HepG2 (cell line): ENCODE measurements around the gene STK11. TPM values are rescaled to one million over a fixed set of nuclear protein-coding genes. Genes with fewer than 3 reads are reported as not detected.
A peak's percentile ranks its signal among the peaks of the same experiment; 100 is the strongest.

Experiments
- CREB1 ChIP-seq, 2 experiments: fragments of 450-650 bp in 1 of 2; IDR thresholded peaks; 2 replicates each; pipeline ENCODE4 v1.6.1; 2016 to 2017; ENCODE audit warnings: control low read depth in 1 of 2, mild to moderate bottlenecking in 1 of 2, missing compliant biosample characterization in 1 of 2, missing genetic modification characterization in 1 of 2
- EED ChIP-seq: sonication (generic); formaldehyde crosslinking; IDR thresholded peaks from 2 replicates; pipeline ENCODE4 v1.5.0; 2020; ENCODE audit warnings: mild to moderate bottlenecking, missing genetic modification reagents
- FOXA1 ChIP-seq, 2 experiments: fragments of 450-650 bp in 1 of 2; sonication (generic) in 1 of 2; formaldehyde crosslinking in 1 of 2; IDR thresholded peaks; 2 replicates each; pipeline versions ENCODE4 v1.4.0 to v1.6.1; 2016 to 2020; ENCODE audit warnings: missing genetic modification reagents in 1 of 2
- HNF4A ChIP-seq: sonication (generic); formaldehyde crosslinking; IDR thresholded peaks from 2 replicates; pipeline ENCODE4 v1.4.0; 2020; ENCODE audit warnings: missing genetic modification reagents
- POGZ ChIP-seq: sonication (generic); formaldehyde crosslinking; IDR thresholded peaks from 2 replicates; pipeline ENCODE4 v1.4.0; 2020; ENCODE audit warnings: mild to moderate bottlenecking, missing genetic modification reagents
- RCOR2 ChIP-seq: IDR thresholded peaks from 2 replicates; pipeline ENCODE4 v1.6.1; 2016; ENCODE audit warnings: missing biosample characterization, missing genetic modification reagents
- RXRA ChIP-seq: sonication (generic); formaldehyde crosslinking; IDR thresholded peaks from 2 replicates; pipeline ENCODE4 v1.5.1; 2020; ENCODE audit warnings: missing genetic modification reagents
- SNAI1 ChIP-seq: sonication (generic); formaldehyde crosslinking; IDR thresholded peaks from 2 replicates; pipeline ENCODE4 v1.5.0; 2020; ENCODE audit warnings: mild to moderate bottlenecking, missing genetic modification reagents, borderline replicate concordance
- ZBTB38 ChIP-seq: sonication (generic); formaldehyde crosslinking; IDR thresholded peaks from 2 replicates; pipeline ENCODE4 v1.5.1; 2020; ENCODE audit warnings: mild to moderate bottlenecking, missing genetic modification reagents
- ZKSCAN1 ChIP-seq: fragments of 150-350 bp; IDR thresholded peaks from 2 replicates; pipeline ENCODE4 v1.6.1; 2014; ENCODE audit warnings: low read length
- ZNF230 ChIP-seq: sonication (generic); formaldehyde crosslinking; IDR thresholded peaks from 2 replicates; pipeline ENCODE4 v1.4.0; 2020; ENCODE audit warnings: mild to moderate bottlenecking, missing genetic modification reagents
- ZNF329 ChIP-seq: sonication (generic); formaldehyde crosslinking; IDR thresholded peaks from 2 replicates; pipeline ENCODE4 v1.9.0; 2021; ENCODE audit warnings: low read depth, mild to moderate bottlenecking, missing genetic modification reagents
- ZSCAN12 ChIP-seq: sonication (generic); formaldehyde crosslinking; IDR thresholded peaks from 2 replicates; pipeline ENCODE4 v1.9.0; 2021; ENCODE audit warnings: mild to moderate bottlenecking, missing genetic modification reagents
- polyA plus RNA-seq, 8 experiments: library from polyadenylated mRNA; depleted of rRNA in 3 of 8; stranded (reverse) in 7 of 8; unstranded in 1 of 8; fragments of >200 nt; fragmentation: Illumina TruSeq in 4 of 8; extraction: Trizol in 4 of 8; gene quantifications; 2 replicates each; pipeline versions ENCODE4 v1.2.1 to v1.2.3, GENCODE V29; 2011 to 2016; ENCODE audit warnings: low read depth in 4 of 8, missing spikeins in 1 of 8, mixed read lengths in 1 of 8; ENCODE audit not compliant: insufficient read depth in 1 of 8
- total RNA-seq, 5 experiments: library from RNA; depleted of rRNA; stranded (reverse); fragments of >200 nt; fragmentation: Illumina TruSeq; extraction: Trizol; gene quantifications; 2 replicates each; pipeline ENCODE4 v1.2.3, GENCODE V29; 2016; ENCODE audit warnings: low read depth in 1 of 5
- TF ChIP-seq, protein P1 (sequence below), 2 experiments: sonication (generic) in 1 of 2; formaldehyde crosslinking in 1 of 2; IDR thresholded peaks; 2 replicates each; pipeline versions ENCODE4 v1.4.0 to v1.6.1; 2016 to 2020; ENCODE audit warnings: borderline replicate concordance in 1 of 2, low read depth in 1 of 2, mild to moderate bottlenecking in 1 of 2, missing genetic modification reagents in 1 of 2
- TF ChIP-seq, protein P2 (sequence below): sonication (generic); formaldehyde crosslinking; IDR thresholded peaks from 2 replicates; pipeline ENCODE4 v1.5.0; 2020; ENCODE audit warnings: mild to moderate bottlenecking, missing genetic modification reagents
- TF ChIP-seq, protein P3 (sequence below): sonication (generic); formaldehyde crosslinking; IDR thresholded peaks from 2 replicates; pipeline ENCODE4 v1.5.0; 2020; ENCODE audit warnings: missing genetic modification reagents
- TF ChIP-seq, protein P4 (sequence below): sonication (generic); formaldehyde crosslinking; conservative IDR thresholded peaks from 2 replicates; pipeline ENCODE4 v1.8.1; 2023; ENCODE audit warnings: missing genetic modification reagents
- TF ChIP-seq, protein P5 (sequence below): sonication (generic); formaldehyde crosslinking; IDR thresholded peaks from 2 replicates; pipeline ENCODE4 v1.8.0; 2022; ENCODE audit warnings: mild to moderate bottlenecking, missing genetic modification reagents; ENCODE audit not compliant: insufficient replicate concordance

Gene STK11
- total and polyA plus RNA-seq, 2 of the 13 experiments (the other 11 are each of a cell fraction or from before 2014, with no cell fraction given) = 27.5 to 43.6 TPM

DNA sequence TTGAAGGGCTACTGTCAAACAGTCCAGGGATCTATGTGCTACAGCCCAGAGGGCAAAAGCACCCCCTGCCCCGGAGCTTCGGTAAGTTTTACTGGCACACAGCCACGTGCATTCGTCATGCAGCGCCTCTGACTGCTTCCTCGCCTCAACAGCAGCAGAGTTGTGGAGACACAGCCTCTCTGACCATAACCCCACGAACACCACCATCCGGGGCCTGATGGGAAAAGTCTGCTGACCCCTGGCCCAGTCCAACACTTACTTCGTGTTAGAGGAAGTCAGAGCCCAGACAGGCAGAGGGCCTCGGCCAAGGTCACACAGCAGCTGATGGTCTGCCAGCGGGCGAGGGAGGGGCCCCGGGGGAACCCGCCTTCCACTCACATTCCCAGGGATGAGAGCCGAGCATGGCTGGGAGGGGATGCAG is 27.1 kb downstream of the STK11 start (continued):
- no peak for TF ChIP-seq FOXA1 (IDR thresholded peaks at IDR 0.05)
- no peak for TF ChIP-seq FOXA1 (CRISPR knock-in tag; IDR thresholded peaks at IDR 0.05)
- TF ChIP-seq, protein P1, sequence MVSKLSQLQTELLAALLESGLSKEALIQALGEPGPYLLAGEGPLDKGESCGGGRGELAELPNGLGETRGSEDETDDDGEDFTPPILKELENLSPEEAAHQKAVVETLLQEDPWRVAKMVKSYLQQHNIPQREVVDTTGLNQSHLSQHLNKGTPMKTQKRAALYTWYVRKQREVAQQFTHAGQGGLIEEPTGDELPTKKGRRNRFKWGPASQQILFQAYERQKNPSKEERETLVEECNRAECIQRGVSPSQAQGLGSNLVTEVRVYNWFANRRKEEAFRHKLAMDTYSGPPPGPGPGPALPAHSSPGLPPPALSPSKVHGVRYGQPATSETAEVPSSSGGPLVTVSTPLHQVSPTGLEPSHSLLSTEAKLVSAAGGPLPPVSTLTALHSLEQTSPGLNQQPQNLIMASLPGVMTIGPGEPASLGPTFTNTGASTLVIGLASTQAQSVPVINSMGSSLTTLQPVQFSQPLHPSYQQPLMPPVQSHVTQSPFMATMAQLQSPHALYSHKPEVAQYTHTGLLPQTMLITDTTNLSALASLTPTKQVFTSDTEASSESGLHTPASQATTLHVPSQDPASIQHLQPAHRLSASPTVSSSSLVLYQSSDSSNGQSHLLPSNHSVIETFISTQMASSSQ (IDR thresholded peaks at IDR 0.05; ENCODE audit: low read depth) = no peak
- TF ChIP-seq, protein P1 (CRISPR knock-in tag; IDR thresholded peaks at IDR 0.05; ENCODE audit: borderline replicate concordance) = no peak
- TF ChIP-seq ZKSCAN1 = no peak
- peak; percentile 51; the same call in 1 of the 2 replicates for TF ChIP-seq ZBTB38 (CRISPR knock-in tag)
- TF ChIP-seq POGZ (CRISPR knock-in tag) = 0 out of 2 replicates have a peak, but pooled peaks have one; percentile 28
- TF ChIP-seq ZNF230 (CRISPR knock-in tag) = no peak
- no peak for TF ChIP-seq ZSCAN12 (CRISPR knock-in tag)
- TF ChIP-seq, protein P2, sequence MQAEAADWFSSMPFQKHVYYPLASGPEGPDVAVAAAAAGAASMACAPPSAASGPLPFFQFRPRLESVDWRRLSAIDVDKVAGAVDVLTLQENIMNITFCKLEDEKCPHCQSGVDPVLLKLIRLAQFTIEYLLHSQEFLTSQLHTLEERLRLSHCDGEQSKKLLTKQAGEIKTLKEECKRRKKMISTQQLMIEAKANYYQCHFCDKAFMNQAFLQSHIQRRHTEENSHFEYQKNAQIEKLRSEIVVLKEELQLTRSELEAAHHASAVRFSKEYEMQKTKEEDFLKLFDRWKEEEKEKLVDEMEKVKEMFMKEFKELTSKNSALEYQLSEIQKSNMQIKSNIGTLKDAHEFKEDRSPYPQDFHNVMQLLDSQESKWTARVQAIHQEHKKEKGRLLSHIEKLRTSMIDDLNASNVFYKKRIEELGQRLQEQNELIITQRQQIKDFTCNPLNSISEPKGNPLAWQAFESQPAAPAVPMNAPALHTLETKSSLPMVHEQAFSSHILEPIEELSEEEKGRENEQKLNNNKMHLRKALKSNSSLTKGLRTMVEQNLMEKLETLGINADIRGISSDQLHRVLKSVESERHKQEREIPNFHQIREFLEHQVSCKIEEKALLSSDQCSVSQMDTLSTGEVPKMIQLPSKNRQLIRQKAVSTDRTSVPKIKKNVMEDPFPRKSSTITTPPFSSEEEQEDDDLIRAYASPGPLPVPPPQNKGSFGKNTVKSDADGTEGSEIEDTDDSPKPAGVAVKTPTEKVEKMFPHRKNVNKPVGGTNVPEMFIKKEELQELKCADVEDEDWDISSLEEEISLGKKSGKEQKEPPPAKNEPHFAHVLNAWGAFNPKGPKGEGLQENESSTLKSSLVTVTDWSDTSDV (CRISPR knock-in tag) = no peak
- peak; percentile 30; the same call in 1 of the 2 replicates for TF ChIP-seq HNF4A (CRISPR knock-in tag)
- no peak for TF ChIP-seq ZNF329
- no peak for TF ChIP-seq CREB1 (IDR thresholded peaks at IDR 0.05)
- TF ChIP-seq CREB1 (CRISPR knock-in tag; IDR thresholded peaks at IDR 0.05) = no peak
- TF ChIP-seq EED (CRISPR knock-in tag) = no peak
- TF ChIP-seq, protein P3, sequence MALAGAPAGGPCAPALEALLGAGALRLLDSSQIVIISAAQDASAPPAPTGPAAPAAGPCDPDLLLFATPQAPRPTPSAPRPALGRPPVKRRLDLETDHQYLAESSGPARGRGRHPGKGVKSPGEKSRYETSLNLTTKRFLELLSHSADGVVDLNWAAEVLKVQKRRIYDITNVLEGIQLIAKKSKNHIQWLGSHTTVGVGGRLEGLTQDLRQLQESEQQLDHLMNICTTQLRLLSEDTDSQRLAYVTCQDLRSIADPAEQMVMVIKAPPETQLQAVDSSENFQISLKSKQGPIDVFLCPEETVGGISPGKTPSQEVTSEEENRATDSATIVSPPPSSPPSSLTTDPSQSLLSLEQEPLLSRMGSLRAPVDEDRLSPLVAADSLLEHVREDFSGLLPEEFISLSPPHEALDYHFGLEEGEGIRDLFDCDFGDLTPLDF (CRISPR knock-in tag) = no peak
- TF ChIP-seq, protein P4, sequence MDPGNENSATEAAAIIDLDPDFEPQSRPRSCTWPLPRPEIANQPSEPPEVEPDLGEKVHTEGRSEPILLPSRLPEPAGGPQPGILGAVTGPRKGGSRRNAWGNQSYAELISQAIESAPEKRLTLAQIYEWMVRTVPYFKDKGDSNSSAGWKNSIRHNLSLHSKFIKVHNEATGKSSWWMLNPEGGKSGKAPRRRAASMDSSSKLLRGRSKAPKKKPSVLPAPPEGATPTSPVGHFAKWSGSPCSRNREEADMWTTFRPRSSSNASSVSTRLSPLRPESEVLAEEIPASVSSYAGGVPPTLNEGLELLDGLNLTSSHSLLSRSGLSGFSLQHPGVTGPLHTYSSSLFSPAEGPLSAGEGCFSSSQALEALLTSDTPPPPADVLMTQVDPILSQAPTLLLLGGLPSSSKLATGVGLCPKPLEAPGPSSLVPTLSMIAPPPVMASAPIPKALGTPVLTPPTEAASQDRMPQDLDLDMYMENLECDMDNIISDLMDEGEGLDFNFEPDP (CRISPR knock-in tag) = no peak
- peak; percentile 68; the same call in 1 of the 2 replicates for TF ChIP-seq RXRA (CRISPR knock-in tag)
- 0 out of 2 replicates have a peak, but pooled peaks have one; percentile 28 for TF ChIP-seq RCOR2
- TF ChIP-seq SNAI1 = no peak
- TF ChIP-seq, protein P5, sequence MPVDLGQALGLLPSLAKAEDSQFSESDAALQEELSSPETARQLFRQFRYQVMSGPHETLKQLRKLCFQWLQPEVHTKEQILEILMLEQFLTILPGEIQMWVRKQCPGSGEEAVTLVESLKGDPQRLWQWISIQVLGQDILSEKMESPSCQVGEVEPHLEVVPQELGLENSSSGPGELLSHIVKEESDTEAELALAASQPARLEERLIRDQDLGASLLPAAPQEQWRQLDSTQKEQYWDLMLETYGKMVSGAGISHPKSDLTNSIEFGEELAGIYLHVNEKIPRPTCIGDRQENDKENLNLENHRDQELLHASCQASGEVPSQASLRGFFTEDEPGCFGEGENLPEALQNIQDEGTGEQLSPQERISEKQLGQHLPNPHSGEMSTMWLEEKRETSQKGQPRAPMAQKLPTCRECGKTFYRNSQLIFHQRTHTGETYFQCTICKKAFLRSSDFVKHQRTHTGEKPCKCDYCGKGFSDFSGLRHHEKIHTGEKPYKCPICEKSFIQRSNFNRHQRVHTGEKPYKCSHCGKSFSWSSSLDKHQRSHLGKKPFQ (CRISPR knock-in tag) = no peak
